Measurements from ENCODE around the gene ZC3H6. TPM values are rescaled to one million over a fixed set of nuclear protein-coding genes. Genes with fewer than 3 reads are reported as not detected.
"Not testable (repeated sequence)": the region's sequence is repeated elsewhere in the genome, so short reads cannot be mapped to it uniquely, and the experiment has no call there.

Gene ZC3H6
- total RNA-seq, 1 donor from 2014 or later: 4.7 TPM

GRCh38 chr2:112275887-112276773, 733 bp downstream of the ZC3H6 start:
- no peaks in the 10 kb centered on the region for H3K9me3 ChIP-seq (ENCODE audit: control insufficient read depth in 3 of 3, low read length in 3 of 3)
- H3K9ac ChIP-seq (ENCODE audit: low read depth in 1 of 3, low read length in 3 of 3): peak overlapping the region; percentile 100
- H3K27me3 ChIP-seq (ENCODE audit: control insufficient read depth in 3 of 3, insufficient read depth in 3 of 3, low read length in 3 of 3): no peaks in the 10 kb centered on the region
- peaks cover 0 to 2% (median 0%) of the 10 kb centered on the region in 3 donors for H3K36me3 ChIP-seq (ENCODE audit: control insufficient read depth in 3 of 3, insufficient read depth in 3 of 3, low read length in 3 of 3)
- peaks cover 0 to 5% (median 0%) of the 10 kb centered on the region in 3 donors for H3K4me1 ChIP-seq (ENCODE audit: control insufficient read depth in 3 of 3, insufficient read depth in 3 of 3, low read length in 3 of 3)
- H3K27ac ChIP-seq (ENCODE audit: low read depth, low read length): peak overlapping the region; percentile 100
- H3K4me3 ChIP-seq (ENCODE audit: low read length in 3 of 3): peak overlapping the region; percentile 82 to 95 (median 94)

- H3K9ac ChIP-seq (ENCODE audit: low read depth in 1 of 3, low read length in 3 of 3): peak overlapping the region in 2 of 3 donors; percentile 74 to 84
- H3K4me3 ChIP-seq (ENCODE audit: low read length in 3 of 3): peak overlapping the region in 1 of 3 donors; percentile 81
- no peaks in the 10 kb centered on the region for H3K27me3 ChIP-seq (ENCODE audit: control insufficient read depth in 3 of 3, insufficient read depth in 3 of 3, low read length in 3 of 3)
- H3K9me3 ChIP-seq (ENCODE audit: control insufficient read depth in 3 of 3, low read length in 3 of 3): no peaks in the 10 kb centered on the region
- H3K36me3 ChIP-seq (ENCODE audit: control insufficient read depth in 3 of 3, insufficient read depth in 3 of 3, low read length in 3 of 3): peaks cover 0 to 2% (median 0%) of the 10 kb centered on the region in 3 donors
- peak overlapping the region; percentile 100 for H3K27ac ChIP-seq (ENCODE audit: low read depth, low read length)
- H3K4me1 ChIP-seq (ENCODE audit: control insufficient read depth in 3 of 3, insufficient read depth in 3 of 3, low read length in 3 of 3): peaks cover 0 to 5% (median 0%) of the 10 kb centered on the region in 3 donors
Observed at GRCh38 chr2:112276954-112277353, 1.6 kb downstream of the ZC3H6 start.

GRCh38 chr2:112277596-112278220, 2.3 kb downstream of the ZC3H6 start:
- Histone ChIP-seq H3K9ac (ENCODE audit: low read depth in 1 of 3, low read length in 3 of 3) (peak overlapping the region in 1 of 3 donors; percentile 12), H3K4me1 (ENCODE audit: control insufficient read depth in 3 of 3, insufficient read depth in 3 of 3, low read length in 3 of 3) (peaks cover 0 to 5% (median 2%) of the 10 kb centered on the region in 3 donors), H3K9me3 (ENCODE audit: control insufficient read depth in 3 of 3, low read length in 3 of 3) (no peaks in the 10 kb centered on the region), H3K36me3 (ENCODE audit: control insufficient read depth in 3 of 3, insufficient read depth in 3 of 3, low read length in 3 of 3) (peaks cover 0 to 2% (median 0%) of the 10 kb centered on the region in 3 donors), H3K27ac (ENCODE audit: low read depth, low read length) (no peak overlapping the region), H3K4me3 (ENCODE audit: low read length in 3 of 3) (peak overlapping the region in 1 of 3 donors; percentile 14), H3K27me3 (ENCODE audit: control insufficient read depth in 3 of 3, insufficient read depth in 3 of 3, low read length in 3 of 3) (no peaks in the 10 kb centered on the region)

GRCh38 chr2:112282066-112282465, 6.7 kb downstream of the ZC3H6 start:
- H3K4me1 ChIP-seq (ENCODE audit: control insufficient read depth in 3 of 3, insufficient read depth in 3 of 3, low read length in 3 of 3); H3K9me3 ChIP-seq (ENCODE audit: control insufficient read depth in 3 of 3, low read length in 3 of 3); H3K27ac ChIP-seq (ENCODE audit: low read depth, low read length): not testable (repeated sequence)

GRCh38 chr2:112283535-112283934, 8.1 kb downstream of the ZC3H6 start:
- H3K9ac ChIP-seq (ENCODE audit: low read depth in 1 of 3, low read length in 3 of 3); H3K27me3 ChIP-seq (ENCODE audit: control insufficient read depth in 3 of 3, insufficient read depth in 3 of 3, low read length in 3 of 3); H3K4me1 ChIP-seq (ENCODE audit: control insufficient read depth in 3 of 3, insufficient read depth in 3 of 3, low read length in 3 of 3); H3K4me3 ChIP-seq (ENCODE audit: low read length in 3 of 3); H3K9me3 ChIP-seq (ENCODE audit: control insufficient read depth in 3 of 3, low read length in 3 of 3); H3K27ac ChIP-seq (ENCODE audit: low read depth, low read length); H3K36me3 ChIP-seq (ENCODE audit: control insufficient read depth in 3 of 3, insufficient read depth in 3 of 3, low read length in 3 of 3): not testable (repeated sequence)

More at GRCh38 chr2:112282066-112282465, 6.7 kb downstream of the ZC3H6 start:
- H3K4me3 ChIP-seq (ENCODE audit: low read length in 3 of 3); H3K36me3 ChIP-seq (ENCODE audit: control insufficient read depth in 3 of 3, insufficient read depth in 3 of 3, low read length in 3 of 3); H3K9ac ChIP-seq (ENCODE audit: low read depth in 1 of 3, low read length in 3 of 3); H3K27me3 ChIP-seq (ENCODE audit: control insufficient read depth in 3 of 3, insufficient read depth in 3 of 3, low read length in 3 of 3): not testable (repeated sequence)

- Histone ChIP-seq H3K36me3 (ENCODE audit: control insufficient read depth in 3 of 3, insufficient read depth in 3 of 3, low read length in 3 of 3) (no peaks in the 10 kb centered on the region), H3K9ac (ENCODE audit: low read depth in 1 of 3, low read length in 3 of 3) (no peak overlapping the region), H3K27me3 (ENCODE audit: control insufficient read depth in 3 of 3, insufficient read depth in 3 of 3, low read length in 3 of 3) (no peaks in the 10 kb centered on the region), H3K4me3 (ENCODE audit: low read length in 3 of 3) (no peak overlapping the region), H3K27ac (ENCODE audit: low read depth, low read length) (no peak overlapping the region), H3K4me1 (ENCODE audit: control insufficient read depth in 3 of 3, insufficient read depth in 3 of 3, low read length in 3 of 3) (peaks cover 0 to 4% (median 0%) of the 10 kb centered on the region in 3 donors), H3K9me3 (ENCODE audit: control insufficient read depth in 3 of 3, low read length in 3 of 3) (no peaks in the 10 kb centered on the region)
Observed at GRCh38 chr2:112290088-112290487, 14.7 kb downstream of the ZC3H6 start.

GRCh38 chr2:112290648-112291047, 15.3 kb downstream of the ZC3H6 start:
- no peaks in the 10 kb centered on the region for H3K27me3 ChIP-seq (ENCODE audit: control insufficient read depth in 3 of 3, insufficient read depth in 3 of 3, low read length in 3 of 3)

GRCh38 chr2:112293636-112294401, 18.4 kb downstream of the ZC3H6 start:
- Histone ChIP-seq H3K9me3 (ENCODE audit: control insufficient read depth in 3 of 3, low read length in 3 of 3) (no peaks in the 10 kb centered on the region), H3K4me3 (ENCODE audit: low read length in 3 of 3) (no peak overlapping the region), H3K27ac (ENCODE audit: low read depth, low read length) (no peak overlapping the region), H3K4me1 (ENCODE audit: control insufficient read depth in 3 of 3, insufficient read depth in 3 of 3, low read length in 3 of 3) (peaks cover 0 to 4% (median 0%) of the 10 kb centered on the region in 3 donors), H3K27me3 (ENCODE audit: control insufficient read depth in 3 of 3, insufficient read depth in 3 of 3, low read length in 3 of 3) (no peaks in the 10 kb centered on the region), H3K36me3 (ENCODE audit: control insufficient read depth in 3 of 3, insufficient read depth in 3 of 3, low read length in 3 of 3) (no peaks in the 10 kb centered on the region), H3K9ac (ENCODE audit: low read depth in 1 of 3, low read length in 3 of 3) (no peak overlapping the region)

More at GRCh38 chr2:112290648-112291047, 15.3 kb downstream of the ZC3H6 start:
- Histone ChIP-seq H3K9ac (ENCODE audit: low read depth in 1 of 3, low read length in 3 of 3) (no peak overlapping the region), H3K27ac (ENCODE audit: low read depth, low read length) (no peak overlapping the region), H3K9me3 (ENCODE audit: control insufficient read depth in 3 of 3, low read length in 3 of 3) (no peaks in the 10 kb centered on the region), H3K36me3 (ENCODE audit: control insufficient read depth in 3 of 3, insufficient read depth in 3 of 3, low read length in 3 of 3) (no peaks in the 10 kb centered on the region), H3K4me1 (ENCODE audit: control insufficient read depth in 3 of 3, insufficient read depth in 3 of 3, low read length in 3 of 3) (peaks cover 0 to 4% (median 0%) of the 10 kb centered on the region in 3 donors), H3K4me3 (ENCODE audit: low read length in 3 of 3) (no peak overlapping the region)

GRCh38 chr2:112295407-112296078, 20.1 kb downstream of the ZC3H6 start:
- Histone ChIP-seq H3K27me3 (ENCODE audit: control insufficient read depth in 3 of 3, insufficient read depth in 3 of 3, low read length in 3 of 3) (no peaks in the 10 kb centered on the region), H3K36me3 (ENCODE audit: control insufficient read depth in 3 of 3, insufficient read depth in 3 of 3, low read length in 3 of 3) (no peaks in the 10 kb centered on the region), H3K4me1 (ENCODE audit: control insufficient read depth in 3 of 3, insufficient read depth in 3 of 3, low read length in 3 of 3) (peaks cover 0 to 4% (median 0%) of the 10 kb centered on the region in 3 donors), H3K9me3 (ENCODE audit: control insufficient read depth in 3 of 3, low read length in 3 of 3) (no peaks in the 10 kb centered on the region), H3K4me3 (ENCODE audit: low read length in 3 of 3) (no peak overlapping the region), H3K9ac (ENCODE audit: low read depth in 1 of 3, low read length in 3 of 3) (no peak overlapping the region), H3K27ac (ENCODE audit: low read depth, low read length) (no peak overlapping the region)
